Measurements from ENCODE around the gene FBXO44. TPM values are rescaled to one million over a fixed set of nuclear protein-coding genes. Genes with fewer than 3 reads are reported as not detected.

The FBXO44 gene
- total RNA-seq, 1 donor from 2014 or later, result 24.8 TPM

DNA sequence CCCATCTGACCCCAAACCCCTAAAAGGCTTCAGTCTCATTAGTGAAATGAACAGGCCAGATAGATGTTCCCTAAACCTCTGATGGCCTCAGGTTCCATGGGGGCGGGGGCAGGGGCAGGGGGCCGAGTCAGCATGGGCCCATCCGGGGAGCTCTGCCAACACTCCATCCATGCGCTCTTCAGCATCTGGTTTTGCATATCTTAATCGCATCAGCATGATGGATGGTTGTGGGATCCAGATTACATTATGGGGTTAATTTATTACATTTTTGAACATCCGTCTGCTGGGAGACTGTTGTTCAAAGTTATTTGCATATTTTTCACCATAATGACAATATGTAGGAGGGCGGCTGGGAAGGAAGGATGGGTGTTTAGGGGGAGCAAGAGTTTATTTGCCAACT lies 29.4 kb downstream of the FBXO44 start:
- Mint-ChIP-seq H3K9me3 (no peaks in the 10 kb centered on the region), H3K4me1 (ENCODE audit: unreplicated experiment) (peaks cover 19% of the 10 kb centered on the region), H3K27ac (no peak overlapping the region), H3K27me3 (no peaks in the 10 kb centered on the region), H3K4me3 (no peak overlapping the region), H3K36me3 (no peaks in the 10 kb centered on the region)
- TF ChIP-seq, protein P1, sequence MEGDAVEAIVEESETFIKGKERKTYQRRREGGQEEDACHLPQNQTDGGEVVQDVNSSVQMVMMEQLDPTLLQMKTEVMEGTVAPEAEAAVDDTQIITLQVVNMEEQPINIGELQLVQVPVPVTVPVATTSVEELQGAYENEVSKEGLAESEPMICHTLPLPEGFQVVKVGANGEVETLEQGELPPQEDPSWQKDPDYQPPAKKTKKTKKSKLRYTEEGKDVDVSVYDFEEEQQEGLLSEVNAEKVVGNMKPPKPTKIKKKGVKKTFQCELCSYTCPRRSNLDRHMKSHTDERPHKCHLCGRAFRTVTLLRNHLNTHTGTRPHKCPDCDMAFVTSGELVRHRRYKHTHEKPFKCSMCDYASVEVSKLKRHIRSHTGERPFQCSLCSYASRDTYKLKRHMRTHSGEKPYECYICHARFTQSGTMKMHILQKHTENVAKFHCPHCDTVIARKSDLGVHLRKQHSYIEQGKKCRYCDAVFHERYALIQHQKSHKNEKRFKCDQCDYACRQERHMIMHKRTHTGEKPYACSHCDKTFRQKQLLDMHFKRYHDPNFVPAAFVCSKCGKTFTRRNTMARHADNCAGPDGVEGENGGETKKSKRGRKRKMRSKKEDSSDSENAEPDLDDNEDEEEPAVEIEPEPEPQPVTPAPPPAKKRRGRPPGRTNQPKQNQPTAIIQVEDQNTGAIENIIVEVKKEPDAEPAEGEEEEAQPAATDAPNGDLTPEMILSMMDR (conservative IDR thresholded peaks at IDR 0.05), result no peak
- DNase-seq (ENCODE audit: extremely low spot score, unreplicated experiment), result no peak

DNA sequence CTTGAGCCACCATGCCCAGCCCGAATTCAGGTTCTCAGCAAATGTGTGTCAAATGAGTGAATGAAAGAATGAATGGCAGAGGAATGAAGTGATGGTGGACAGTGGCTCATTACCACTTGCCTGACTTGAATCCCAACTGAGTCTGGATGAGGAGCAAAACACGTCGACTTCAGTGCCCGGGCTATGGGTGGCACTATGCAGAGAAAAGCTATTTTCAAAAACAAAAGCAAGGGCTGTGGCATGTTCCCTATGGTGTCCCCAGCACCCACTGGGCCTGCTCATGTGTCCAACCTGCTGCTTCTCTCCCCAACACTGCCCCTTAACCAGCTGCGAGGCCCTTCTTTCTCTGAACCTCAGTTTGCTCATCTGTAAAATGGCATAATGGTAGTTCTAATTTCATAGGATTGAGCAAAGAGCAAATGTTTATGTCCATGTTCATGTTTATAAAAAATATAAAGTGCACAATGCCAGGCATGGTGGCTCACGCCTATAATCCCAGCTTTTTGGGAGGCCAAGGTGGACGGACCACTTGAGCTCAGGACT lies 30.6 kb downstream of the FBXO44 start:
- no peak for DNase-seq (ENCODE audit: extremely low spot score, unreplicated experiment)
- peaks cover 4% of the 10 kb centered on the region for H3K27me3 Mint-ChIP-seq
- H3K4me1 Mint-ChIP-seq (ENCODE audit: unreplicated experiment), result peaks cover 26% of the 10 kb centered on the region
- H3K4me3 Mint-ChIP-seq, result no peak overlapping the region
- H3K27ac Mint-ChIP-seq, result no peak overlapping the region
- H3K36me3 Mint-ChIP-seq, result no peaks in the 10 kb centered on the region
- no peaks in the 10 kb centered on the region for H3K9me3 Mint-ChIP-seq
- TF ChIP-seq, protein P1 (conservative IDR thresholded peaks at IDR 0.05), result no peak

DNA sequence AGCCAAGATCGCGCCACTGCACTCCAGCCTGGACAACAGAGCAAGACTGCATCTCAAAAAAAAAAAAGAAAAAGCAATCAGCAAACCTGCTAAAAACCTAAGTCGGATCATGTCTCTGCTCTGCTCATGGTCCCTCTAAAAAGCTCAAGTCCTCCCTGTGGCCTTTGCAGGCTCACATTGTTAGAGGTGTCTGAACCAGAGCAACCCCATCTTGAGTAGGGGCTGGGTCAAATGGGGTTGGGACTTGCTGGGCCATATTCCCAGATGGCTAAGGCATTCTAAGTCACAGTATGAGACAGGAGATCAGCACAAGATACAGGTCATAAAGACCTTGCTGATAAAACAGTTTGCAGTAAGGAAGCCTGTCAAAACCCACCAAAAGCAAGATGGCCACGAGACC lies 33.8 kb downstream of the FBXO44 start:
- no peak overlapping the region for H3K27ac Mint-ChIP-seq
- peaks cover 25% of the 10 kb centered on the region for H3K27me3 Mint-ChIP-seq
- H3K4me3 Mint-ChIP-seq, result no peak overlapping the region
- DNase-seq (ENCODE audit: extremely low spot score, unreplicated experiment), result no peak
- no peaks in the 10 kb centered on the region for H3K9me3 Mint-ChIP-seq
- TF ChIP-seq, protein P1 (conservative IDR thresholded peaks at IDR 0.05), result no peak
- peaks cover 25% of the 10 kb centered on the region for H3K4me1 Mint-ChIP-seq (ENCODE audit: unreplicated experiment)
- H3K36me3 Mint-ChIP-seq, result no peaks in the 10 kb centered on the region

DNA sequence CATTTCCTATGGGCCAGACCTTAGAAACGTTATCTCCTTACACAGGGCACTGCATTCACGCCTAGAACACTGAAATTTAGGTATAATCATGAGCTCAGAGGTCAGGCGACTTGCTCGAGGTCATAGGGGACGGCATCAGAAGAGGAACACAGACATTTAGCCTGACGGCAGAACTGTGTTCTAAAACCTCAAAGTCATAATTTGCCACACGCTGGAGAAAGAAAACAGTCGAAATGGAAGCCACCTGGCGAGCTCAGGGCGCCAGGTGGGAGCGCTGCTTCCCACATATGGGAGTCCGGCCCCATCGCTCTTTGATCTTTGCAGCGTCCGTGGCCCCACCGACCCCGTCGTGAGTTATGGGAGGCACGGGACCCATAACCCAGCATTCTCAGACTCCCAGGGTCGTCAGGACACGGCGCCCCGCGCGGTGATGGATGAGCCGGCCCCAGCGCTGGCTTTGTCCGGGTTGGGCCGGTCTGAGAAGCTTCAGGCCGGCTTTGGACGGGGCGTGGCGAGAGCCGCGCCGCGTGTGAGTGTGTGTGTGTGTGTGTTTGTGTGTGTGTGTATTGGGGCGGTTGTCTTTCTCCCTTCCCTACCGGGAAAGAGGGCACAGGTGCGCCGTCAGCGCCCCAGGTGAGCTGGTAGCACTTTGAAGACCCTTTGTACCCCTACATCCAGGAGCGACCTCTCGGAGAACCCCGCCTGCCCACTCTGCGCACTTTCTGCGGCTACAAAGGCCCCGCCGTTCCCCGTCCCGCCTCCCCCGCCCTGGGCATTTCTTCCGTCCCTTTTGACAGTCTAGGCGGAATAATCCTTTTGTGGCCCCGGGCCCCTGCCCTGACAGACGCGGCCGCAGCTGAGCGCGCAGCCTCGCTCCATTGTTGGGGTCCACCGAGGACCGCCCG lies 36.0 kb downstream of the FBXO44 start:
- H3K4me1 Mint-ChIP-seq (ENCODE audit: unreplicated experiment), result peaks cover 21% of the 10 kb centered on the region
- TF ChIP-seq, protein P1 (conservative IDR thresholded peaks at IDR 0.05), result no peak
- no peaks in the 10 kb centered on the region for H3K9me3 Mint-ChIP-seq
- H3K36me3 Mint-ChIP-seq, result no peaks in the 10 kb centered on the region
- H3K4me3 Mint-ChIP-seq, result peak overlapping the region; percentile 87
- H3K27ac Mint-ChIP-seq, result peak overlapping the region; percentile 71
- DNase-seq (ENCODE audit: extremely low spot score, unreplicated experiment), result peak; percentile 82
- H3K27me3 Mint-ChIP-seq, result peaks cover 33% of the 10 kb centered on the region

DNA sequence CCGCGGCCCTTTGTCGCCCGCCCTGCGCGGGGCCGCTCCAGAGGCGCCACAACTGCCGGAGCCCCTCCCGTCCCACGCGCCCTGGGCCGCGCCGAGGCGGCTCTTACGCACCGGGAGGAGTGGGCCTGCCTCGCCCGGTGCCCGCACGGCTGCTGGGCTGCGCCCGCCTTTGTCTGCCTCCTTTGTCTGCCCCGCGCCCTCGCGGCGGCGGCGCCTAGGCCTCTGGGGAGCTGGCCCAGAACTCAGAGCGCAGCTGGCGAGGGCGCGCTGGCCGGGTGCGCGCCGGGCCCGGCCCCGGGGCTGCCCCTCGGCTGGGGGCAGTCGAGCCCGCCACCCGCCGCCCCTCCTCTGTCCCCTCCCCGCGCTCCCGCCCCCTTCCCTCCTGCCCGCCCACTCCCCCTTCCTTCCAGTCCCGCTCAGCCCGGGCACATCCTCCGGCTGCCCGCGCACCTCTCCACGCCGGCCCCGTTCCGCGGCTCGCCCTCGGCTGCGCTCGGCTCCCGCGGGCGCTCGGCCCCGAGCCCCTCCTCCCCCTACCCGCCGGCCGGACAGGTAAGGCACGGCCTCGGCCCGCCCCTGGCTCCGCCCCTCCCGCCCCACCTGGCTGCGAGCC lies 36.7 kb downstream of the FBXO44 start, which contains the start of gene DRAXIN:
Gene DRAXIN (plus strand): TSS at position 409 of the 613 bp plus-strand sequence. CDS start 14,549 bp downstream, outside the sequence.
- TF ChIP-seq, protein P1 (conservative IDR thresholded peaks at IDR 0.05), result no peak
- Mint-ChIP-seq H3K9me3 (no peaks in the 10 kb centered on the region), H3K27ac (peak within 1 kb of the TSS; percentile 71), H3K27me3 (peaks cover 33% of the 10 kb centered on the region), H3K36me3 (no peaks in the 10 kb centered on the region), H3K4me1 (ENCODE audit: unreplicated experiment) (peaks cover 21% of the 10 kb centered on the region), H3K4me3 (peak within 1 kb of the TSS; percentile 87)
- no peak for DNase-seq (ENCODE audit: extremely low spot score, unreplicated experiment)

All from type B pancreatic cell (in vitro differentiated cells).